ENCODE measurements around the gene SYT13.

DNA sequence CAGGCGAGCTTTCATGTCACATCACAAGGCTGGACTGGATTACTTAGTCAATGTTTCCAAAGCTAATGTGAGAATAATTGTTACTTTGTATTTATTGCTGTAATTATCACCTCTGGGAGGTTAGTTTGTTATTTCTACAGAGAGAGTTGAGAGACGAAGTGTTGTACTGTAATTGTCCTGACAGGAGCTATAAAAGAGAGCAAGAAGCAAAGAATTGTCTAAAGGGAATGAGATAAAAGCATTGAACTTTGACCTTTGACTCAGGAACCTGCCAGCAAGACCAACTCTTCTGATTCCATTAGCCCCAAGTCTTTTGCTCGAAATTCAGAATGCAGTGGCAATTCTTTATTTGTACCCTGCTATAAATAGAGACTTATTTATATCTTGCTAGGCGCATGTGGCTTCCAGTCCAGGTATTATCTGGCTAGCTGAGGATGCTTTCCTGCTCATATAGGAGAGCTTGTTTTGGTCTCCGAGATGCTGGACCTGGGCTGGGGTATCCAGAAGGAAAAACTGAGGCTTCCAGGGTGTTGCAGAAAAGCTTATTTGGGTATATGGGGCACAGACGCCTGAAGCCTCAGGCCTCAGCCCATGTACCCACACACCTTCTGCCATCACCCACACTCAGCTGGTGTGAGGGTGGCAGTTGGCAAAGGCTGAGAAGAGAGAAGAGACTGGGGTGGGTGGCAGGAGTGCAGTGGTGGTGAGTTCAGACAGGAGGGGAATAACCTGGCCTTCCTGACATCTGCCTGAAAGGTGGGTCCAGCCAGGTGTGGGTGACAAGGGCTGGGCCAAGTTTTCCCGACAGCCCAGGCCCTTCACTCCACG is 40.7 kb downstream of the SYT13 start:
- TF ChIP-seq, protein P1, sequence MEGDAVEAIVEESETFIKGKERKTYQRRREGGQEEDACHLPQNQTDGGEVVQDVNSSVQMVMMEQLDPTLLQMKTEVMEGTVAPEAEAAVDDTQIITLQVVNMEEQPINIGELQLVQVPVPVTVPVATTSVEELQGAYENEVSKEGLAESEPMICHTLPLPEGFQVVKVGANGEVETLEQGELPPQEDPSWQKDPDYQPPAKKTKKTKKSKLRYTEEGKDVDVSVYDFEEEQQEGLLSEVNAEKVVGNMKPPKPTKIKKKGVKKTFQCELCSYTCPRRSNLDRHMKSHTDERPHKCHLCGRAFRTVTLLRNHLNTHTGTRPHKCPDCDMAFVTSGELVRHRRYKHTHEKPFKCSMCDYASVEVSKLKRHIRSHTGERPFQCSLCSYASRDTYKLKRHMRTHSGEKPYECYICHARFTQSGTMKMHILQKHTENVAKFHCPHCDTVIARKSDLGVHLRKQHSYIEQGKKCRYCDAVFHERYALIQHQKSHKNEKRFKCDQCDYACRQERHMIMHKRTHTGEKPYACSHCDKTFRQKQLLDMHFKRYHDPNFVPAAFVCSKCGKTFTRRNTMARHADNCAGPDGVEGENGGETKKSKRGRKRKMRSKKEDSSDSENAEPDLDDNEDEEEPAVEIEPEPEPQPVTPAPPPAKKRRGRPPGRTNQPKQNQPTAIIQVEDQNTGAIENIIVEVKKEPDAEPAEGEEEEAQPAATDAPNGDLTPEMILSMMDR (conservative IDR thresholded peaks at IDR 0.05) = no peak
- no peak for TF ChIP-seq ZFX (IDR thresholded peaks at IDR 0.05)
